Ovary (tissue), 3 donors: ENCODE results near the gene COMMD7.

ENCODE experiments used
- POLR2A ChIP-seq: fragments of 450-650 bp; IDR thresholded peaks from one replicate; pipeline ENCODE4 v1.6.1; 2017; ENCODE audit warnings: antibody characterized with exemption, mild to moderate bottlenecking, moderate library complexity
- TF ChIP-seq, protein P1 (sequence below), 3 donors: fragments of 450-650 bp in 2 of 3; fragments of 200-600 bp in 1 of 3; IDR thresholded peaks; one replicate each; pipeline versions ENCODE4 v1.5.1 to v1.8.0; 2016 to 2022; ENCODE audit warnings: antibody characterized with exemption in 3 of 3, mild to moderate bottlenecking in 1 of 3
- donor health status: DM: no; HTN: no; CAD: no.

DNA sequence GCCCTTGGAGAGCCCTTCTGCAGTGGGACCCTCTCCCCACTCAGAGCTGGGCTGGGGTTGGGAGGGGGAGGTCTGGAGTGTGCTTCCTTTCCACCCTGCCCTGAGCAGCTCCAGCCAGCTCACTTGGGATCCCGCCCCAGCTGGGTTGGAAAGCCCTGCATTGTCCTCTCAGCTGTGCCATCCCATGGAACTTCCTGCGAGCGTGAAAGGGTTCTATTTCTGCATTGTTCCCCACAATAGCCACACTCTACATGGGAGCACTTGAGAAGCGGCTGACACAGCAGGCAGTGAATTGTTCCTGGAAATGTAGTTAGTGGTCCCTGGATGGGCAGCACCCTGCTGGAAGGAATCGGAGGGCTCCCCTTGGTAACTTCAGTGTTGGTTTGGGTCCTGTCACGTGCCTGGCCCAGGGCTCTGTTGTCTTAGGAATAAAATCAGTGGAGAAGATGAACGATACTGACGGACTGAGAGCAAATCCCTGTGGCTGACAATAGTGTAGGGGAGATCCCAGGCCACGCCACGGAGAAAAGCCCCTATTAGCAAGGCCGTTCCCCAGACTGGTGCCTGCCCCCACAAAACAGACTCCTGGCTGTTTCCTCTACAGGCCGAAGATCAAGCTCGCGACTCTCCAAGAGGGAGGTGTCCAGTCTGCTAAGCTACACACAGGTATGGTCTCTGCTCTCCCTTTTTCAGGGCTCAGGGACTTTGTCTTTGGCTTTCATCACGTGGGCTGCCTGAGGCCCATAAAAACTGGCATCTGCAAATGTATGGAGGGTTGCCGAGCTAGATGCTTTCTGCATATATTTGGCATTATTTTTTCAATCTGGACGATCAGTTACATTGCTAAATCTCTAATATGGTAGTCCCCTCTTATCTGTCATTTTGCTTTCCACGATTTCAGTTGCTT lies 37.7 kb upstream of the COMMD7 start:
- TF ChIP-seq, protein P1, sequence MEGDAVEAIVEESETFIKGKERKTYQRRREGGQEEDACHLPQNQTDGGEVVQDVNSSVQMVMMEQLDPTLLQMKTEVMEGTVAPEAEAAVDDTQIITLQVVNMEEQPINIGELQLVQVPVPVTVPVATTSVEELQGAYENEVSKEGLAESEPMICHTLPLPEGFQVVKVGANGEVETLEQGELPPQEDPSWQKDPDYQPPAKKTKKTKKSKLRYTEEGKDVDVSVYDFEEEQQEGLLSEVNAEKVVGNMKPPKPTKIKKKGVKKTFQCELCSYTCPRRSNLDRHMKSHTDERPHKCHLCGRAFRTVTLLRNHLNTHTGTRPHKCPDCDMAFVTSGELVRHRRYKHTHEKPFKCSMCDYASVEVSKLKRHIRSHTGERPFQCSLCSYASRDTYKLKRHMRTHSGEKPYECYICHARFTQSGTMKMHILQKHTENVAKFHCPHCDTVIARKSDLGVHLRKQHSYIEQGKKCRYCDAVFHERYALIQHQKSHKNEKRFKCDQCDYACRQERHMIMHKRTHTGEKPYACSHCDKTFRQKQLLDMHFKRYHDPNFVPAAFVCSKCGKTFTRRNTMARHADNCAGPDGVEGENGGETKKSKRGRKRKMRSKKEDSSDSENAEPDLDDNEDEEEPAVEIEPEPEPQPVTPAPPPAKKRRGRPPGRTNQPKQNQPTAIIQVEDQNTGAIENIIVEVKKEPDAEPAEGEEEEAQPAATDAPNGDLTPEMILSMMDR (IDR thresholded peaks at IDR 0.05): no peak
- TF ChIP-seq POLR2A: no peak
